Activated gamma-delta T cell treated with Interleukin-2 at 50 U/mL for 16 hours (primary cell): ENCODE data around the gene ANXA4.
A peak's percentile ranks its signal among the peaks of the same experiment; 100 is the strongest.

ENCODE experiments used
- DNase-seq: peaks from one replicate; pipeline ENCODE4 v3.0.0-alpha.2; 2020

The ANXA4 gene

DNA sequence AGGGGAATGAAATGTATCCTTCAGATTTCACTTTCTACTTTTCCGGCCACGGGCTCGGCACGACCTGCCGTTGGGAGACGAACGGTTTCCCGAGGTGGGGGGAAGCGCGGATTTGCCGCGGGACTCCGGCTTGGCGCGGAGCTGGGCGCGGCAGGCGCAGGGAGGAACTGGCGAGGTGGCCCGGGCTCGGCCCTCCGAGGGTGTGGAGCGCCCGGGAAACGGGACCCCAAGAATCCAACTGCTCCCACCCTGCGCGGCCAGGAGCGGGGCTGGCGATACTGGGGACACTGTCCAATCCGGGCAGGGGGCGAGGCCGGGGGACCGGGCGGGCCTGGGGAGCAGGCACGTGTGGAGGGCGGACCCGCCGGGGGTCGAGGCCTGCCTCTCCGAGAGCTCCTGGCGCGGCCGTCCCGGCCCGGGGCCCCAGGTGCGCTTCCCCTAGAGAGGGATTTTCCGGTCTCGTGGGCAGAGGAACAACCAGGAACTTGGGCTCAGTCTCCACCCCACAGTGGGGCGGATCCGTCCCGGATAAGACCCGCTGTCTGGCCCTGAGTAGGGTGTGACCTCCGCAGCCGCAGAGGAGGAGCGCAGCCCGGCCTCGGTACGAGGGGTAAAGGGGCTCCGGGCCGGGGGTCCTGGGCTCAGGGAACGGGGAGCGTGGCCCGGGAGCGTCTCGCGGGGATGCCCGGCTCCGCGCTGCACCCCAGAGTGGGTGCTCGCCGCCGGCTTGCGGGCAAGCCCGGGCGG is at the start of gene ANXA4:
ANXA4 (plus strand) TSS at position 560 of the 747 bp plus-strand sequence. CDS start 39,432 bp downstream, outside the sequence.
- peak; percentile 47 for DNase-seq

DNA sequence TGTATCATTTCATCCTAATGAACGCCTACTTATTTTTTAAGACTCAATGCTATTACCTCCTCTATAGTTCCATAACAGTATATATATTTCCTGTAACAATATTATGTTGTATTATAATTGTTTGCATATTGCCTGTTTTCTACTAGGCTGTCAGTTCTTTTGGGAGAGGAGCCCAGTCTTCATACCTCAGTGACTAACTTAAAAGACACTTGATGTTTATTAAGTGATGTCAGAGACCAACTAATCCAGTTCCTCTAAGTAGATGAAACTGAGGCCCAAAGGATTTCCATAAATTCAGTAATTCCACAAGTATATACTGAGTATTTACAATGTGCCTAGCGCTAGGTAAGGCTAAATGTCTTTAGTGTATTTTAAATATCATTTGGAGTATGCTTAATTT is 49.5 kb upstream of the ANXA4 start:
- no peak for DNase-seq

DNA sequence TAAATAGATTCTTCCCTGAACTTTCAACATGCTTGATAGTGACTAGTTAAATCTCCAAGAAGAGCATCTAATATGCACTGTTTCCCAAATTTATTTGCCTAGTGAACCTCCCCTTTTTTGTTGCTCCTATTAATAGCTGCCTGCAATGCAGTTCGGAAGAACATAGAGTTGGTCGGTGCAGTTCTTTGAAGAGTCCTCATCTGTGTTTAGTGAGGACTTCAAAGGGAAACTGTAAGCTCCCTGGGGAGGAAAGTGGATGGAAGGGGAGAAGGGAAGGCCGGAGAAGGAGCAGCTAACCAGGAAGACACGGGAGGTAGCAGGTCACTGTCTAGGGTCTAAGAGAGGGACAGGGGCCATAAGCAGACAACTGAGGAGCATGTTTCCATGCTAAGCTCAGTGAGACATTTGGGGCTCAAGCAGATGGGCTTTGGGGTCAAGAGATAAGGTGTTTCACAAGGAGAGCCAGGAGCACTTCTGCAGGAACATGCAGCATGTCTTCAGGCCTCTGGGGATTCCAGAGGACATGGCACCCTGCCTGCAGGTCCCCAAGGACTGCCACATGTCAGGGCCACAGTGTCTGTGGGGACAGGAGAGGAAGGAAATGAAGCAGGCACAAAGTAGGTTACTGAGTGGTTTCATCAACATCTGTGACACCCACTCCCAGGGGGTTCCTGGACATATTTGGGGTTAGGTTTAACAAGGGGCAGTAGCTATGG is 48.7 kb upstream of the ANXA4 start:
- DNase-seq = peak; percentile 37

DNA sequence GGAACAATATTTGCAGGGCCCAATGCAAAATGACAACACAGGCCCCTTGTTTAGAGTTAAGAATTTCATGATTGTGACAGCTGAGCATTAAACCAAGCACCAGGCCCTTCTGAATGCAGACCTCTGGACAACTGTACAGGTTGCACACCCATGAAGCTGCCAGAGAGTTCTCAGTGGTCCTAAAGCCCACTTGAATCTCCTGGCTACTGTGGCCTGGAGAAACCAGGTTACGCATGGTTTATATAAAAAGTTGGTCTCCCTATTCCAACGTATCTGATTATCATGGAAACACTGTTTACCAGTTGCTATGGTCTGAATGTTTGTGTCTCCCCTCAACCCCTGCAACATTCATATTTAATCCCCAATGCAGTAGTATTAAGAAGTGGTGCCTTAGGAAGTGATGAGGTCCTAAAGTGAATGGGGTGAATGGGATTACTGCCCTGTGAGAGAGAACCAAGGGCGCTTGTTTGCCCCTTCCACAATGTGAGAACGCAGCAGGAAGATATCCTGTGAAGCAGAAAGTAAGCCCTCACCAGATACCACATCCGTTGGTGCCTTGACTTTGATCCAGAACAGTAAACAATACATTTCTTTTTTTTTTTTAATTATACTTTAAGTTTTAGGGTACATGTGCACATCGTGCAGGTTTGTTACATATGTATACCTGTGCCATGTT is 48.0 kb upstream of the ANXA4 start:
- DNase-seq = peak; percentile 56

DNA sequence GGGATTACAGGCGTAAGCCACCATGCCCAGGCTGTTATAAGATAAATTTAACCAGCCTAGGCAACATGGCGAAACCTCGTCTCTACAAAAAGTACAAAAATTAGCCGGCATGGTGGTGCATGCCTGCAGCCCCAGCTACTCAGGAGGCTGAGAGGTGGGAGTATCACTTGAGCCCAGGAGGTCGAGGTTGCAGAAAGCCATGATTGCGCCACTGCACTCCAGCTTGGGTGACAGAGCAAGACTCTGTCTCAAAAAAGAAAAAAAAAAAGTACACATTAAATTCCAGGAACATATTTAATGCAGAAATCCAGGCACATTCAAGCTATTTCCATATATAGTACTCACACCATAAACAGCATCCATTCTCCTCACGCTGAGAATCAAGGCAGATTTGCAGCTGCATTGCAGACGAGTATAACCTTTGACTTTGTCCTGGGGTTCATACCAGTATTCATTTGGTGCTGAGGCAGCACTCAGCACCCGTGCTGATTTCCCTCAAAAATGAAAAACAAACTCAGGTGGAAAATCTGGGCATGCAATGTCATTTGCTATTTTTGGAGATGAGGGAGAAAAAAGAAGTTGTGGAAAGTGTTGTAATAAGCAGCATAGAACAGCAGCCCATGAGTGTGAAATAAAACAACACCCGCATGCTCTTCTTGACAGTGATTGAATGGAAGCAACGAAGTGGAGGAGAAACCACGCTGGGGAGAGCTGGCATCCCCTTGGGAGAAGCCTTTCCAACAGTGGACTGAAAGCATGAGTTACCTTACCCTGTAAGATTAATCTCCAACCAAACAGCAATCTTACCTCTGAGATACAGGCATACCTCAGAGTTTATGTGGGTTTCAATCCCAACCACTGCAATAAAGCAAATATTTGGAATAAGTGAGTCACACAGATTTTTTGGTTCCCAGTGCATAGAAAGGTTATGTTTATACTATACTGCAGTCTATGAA is 46.8 kb upstream of the ANXA4 start:
- no peak for DNase-seq

DNA sequence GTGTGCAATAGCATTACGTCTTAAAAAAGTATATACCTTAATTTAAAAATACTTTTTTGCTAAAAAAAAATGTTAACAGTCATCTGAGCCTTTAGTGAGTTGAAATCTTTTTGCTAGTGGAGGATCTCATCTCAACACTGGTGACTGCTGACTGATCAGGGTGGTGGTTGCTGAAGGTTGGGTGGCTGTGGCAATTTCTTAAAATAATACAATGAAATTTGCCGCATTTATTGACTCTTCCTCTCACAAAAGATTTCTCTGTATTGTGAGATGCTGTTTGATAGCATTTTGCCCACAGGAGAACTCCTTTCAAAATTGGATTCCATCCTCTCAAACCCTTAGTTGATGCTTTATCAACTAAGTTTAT is 46.1 kb upstream of the ANXA4 start:
- DNase-seq = no peak

DNA sequence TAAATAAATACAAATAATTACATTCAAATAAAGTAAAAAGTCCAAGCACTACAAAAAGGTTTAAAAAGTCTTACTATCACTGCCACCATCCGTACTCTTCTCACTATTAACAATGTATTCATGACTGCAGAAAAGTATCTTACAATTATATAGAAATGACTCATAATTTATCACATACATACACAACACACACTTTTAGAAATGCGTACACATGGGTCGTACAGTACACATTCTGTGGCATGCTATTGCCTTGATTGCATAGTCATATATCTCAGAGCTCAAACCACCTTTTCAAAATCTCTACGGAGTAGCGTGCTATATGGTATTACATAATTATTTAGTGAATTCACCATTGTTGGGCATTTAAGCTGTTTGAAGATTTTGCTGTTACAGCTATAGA is 41.6 kb upstream of the ANXA4 start:
- DNase-seq = no peak

DNA sequence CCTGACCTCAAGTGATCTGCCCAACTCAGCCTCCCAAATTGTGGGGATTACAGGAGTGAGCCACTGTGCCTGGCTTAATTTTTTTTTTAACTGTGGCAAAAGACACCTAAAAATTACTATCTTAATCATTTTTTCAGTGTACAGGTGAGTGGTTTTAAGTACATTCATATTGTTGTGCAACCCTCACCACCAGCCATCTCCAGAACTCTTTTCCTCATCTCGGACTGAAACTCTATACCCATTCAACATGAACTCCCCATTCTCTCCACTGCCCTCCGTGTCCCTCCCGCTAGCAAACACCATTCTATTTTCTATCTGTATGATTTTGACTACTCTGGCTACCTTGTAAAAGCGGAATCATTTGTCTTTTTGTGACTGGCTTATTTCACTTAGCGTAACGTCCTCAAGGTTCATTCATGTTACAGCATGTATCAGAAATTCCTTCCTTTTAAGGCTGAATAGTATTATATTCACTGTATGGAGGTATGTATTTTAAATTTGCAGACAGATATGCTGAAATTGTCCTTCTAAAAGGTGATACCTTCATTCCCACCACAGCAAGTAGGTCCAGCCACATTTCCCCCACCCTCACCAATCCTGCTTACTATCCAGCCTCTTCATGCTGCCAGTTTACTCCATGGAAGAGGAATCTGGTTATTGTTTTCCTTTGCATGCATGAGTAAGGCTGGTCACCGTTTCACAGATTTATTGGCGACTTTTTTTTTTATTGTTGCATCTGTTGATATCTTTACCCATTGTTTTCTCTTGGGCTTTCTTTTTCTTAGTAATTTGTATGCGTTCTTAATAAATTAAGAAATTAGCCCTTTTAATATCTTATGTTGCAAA is 40.6 kb upstream of the ANXA4 start:
- no peak for DNase-seq

DNA sequence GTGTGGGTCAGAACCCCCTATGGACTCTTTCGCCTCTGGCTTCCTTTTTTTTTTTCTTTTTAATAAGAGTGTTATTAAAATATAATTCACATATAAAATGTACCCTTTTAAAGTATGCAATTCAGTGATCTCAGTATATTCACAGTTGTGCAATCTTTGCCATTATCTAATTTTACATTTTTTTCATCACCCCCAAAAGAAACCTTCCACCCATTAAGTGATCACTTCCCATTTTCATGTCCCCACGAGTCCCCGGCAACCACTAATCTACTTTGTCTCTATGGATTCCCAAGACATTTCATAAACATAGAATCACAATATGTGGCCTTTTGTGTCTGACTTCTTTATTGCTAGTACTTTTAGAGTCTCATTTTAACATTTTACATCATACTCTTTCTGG is 38.7 kb upstream of the ANXA4 start:
- DNase-seq = no peak

DNA sequence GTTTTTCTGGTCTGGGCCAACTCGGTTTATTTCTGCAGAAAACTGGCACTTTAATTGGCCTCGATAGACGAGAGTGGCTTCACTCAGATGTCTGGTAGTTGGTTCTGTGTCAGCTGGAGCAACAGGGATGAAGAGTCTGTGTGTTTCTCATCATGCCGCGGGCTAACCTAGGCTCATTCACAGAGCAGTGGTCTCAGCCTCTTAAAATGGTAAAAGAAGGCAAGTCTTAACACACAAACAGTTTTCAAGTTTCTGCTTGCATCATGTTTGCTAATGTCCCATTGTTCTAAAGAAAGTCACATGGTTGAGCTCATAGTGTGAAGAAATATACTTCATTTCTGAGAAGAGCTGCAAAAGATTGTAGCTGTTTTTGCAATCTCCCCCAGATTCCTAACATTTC is 37.5 kb upstream of the ANXA4 start:
- DNase-seq = no peak

DNA sequence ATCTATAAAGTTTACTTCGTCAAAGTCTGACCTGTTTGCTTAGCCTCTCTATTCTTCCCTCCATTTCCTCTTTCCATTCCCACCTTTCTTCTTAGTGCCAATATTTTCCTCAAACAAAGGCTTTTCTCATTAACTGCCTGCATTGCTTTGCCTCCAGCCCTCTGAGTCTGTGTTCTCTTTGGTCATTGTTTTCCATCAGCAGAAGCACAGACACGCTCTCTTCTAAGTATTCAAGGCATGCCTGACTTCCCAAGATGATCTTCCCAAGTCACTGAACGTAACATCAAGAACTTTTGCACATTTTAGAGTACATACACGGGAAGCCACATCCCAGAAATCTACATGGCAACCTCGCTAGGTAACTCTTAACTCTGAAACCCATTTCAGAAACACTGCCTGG is 32.6 kb upstream of the ANXA4 start:
- no peak for DNase-seq

DNA sequence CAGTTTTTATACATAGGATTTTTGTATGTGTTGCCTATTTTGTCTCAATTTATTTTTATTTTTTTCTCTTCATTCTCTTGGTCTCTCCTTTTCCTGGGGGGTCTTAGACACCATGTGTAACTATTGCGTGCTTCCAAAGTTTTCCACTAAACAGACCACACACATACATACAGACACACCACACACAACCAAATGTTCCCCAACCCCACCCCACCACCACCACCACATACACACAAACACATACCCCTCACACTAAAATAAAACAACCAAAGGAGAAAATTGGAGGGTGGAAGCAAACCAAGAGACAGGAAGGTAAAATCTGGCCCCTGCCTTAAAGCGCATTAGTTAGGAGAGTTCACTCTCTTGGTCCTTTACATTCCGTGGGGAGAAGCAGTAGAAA is 30.0 kb upstream of the ANXA4 start:
- DNase-seq = no peak

DNA sequence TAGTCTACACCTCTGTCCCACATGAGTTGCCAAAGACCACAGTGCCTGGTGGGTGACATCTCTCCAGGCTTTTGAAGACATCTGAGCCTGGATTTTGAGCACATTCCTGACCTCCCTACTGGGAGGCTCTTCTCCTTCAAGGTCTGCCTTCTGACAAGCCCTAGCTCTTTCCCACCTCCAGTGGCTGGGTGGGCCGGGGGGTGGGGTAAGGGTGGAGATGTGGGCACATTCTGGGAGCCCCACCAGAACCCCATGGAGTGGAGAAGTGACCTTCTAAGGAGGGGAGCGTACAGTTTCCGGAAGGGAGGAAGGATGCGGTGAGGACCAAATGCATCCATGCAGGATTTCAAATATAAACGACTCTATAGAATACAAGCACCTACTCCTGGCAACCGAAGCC is 27.9 kb upstream of the ANXA4 start:
- no peak for DNase-seq

DNA sequence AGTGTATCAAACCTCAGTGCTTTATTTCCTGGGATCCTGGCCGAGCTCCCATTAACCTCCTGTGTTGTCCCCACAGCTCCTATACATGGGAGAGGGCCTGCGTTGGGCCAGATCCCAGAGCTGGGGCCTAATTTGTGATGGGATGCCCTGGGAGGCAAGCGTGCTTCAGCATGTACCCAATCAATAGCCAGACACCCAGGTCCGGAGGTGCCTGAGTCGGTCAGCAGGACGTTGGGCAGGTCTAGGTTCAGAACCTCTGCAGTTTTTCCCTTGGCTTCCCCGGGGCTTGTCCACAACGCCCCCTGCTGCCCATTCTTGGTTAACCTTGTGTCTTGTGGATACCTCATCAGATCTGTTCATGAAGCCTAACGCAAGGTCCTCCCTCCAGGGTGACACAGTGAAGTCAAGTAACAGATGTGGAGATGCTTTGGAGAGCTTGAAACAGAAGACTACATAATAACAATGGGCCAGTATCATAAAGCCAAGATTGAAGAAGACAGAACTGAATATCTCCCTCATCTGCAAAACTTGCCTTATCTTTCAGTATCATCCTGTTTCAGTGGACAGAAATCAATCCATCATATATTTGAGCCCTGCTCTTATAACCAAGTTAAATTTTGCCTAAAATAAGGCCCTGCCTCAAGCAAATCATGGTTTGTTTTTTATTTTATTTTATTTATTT is 27.3 kb upstream of the ANXA4 start:
- peak; percentile 90 for DNase-seq

DNA sequence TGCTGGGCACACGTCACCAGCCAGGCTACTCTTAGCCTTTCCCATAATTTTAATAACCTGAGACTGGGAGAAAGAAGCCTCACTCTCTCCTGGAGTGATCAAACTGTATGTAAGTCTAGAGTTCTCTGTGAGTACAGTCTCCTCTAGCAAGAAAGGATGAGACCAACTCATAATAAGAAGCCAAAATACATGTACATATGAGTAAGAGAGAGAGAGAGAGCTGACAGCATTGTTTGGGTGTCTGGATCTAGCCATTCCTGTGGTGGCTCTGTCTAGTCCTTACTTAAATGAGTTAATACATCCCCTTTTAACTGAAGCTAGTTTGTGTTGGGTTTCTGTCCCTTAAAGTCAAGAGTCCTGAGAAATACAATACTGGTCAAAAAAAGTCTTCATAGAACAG is 26.0 kb upstream of the ANXA4 start:
- DNase-seq = no peak

DNA sequence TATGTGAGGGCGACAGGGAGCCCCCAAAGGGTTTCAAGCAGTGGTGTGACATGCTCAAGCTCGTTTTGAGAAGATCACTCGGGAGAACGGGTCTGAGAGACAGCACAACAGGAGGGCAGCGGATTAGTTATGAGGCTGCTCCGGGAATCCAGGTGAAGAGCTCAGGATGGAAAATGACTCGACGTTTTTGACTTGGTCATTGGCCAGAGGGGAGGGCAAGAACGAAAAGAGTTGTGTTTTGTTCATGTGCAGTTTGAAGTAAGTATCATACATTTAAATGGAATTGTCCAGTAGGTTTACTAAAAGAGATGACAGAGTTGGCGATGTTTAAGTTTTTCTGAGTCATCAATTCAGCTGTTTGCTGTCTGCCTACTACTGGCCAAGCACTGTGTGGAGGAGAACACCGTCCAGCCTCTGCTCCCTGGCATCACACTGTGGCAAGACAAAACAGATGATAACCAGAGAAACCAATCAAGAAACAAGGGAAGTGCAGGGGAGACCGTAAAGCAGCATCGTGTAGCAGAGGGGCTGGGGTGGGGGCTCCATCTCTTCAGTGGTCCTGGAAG is 25.3 kb upstream of the ANXA4 start:
- no peak for DNase-seq

DNA sequence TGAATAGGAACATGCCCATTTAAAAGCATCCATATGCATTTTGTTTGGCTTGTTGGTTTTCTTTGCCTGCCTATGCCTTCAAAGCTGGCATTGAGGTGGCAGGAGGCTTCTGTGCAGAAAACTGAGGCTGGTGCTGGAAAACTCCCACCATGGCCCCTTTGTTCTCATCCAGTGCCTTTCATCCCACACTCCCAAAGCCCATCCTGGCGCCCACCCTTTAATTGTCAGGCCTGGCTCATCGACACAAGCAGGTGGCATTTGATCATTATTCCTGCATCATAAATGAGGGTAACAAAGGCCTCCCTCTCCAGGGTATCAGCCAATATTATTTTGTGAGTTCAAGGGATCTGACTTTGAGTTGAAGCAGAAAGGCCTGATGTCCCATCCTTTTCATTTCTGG is 24.7 kb upstream of the ANXA4 start:
- DNase-seq = no peak

DNA sequence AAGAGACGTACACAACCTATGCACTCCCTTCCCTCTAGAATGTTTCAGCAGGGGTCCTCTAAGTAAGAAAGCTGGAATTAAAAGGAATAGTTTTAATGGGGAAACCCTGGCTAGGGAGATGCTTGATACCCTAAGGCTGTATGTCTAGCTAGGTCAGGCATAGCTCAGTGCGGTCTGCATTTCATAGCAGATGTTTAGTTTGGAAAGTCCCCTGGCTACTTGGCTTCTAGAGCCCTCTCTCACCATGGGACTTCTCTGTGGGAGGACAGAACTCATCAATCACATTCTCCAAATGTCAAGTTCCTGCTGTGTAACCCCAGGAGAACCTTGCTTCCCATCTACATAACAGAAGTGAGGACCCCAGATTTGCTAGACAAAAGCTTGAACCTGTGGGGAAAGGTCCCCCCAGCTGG is 24.1 kb upstream of the ANXA4 start:
- DNase-seq = no peak

DNA sequence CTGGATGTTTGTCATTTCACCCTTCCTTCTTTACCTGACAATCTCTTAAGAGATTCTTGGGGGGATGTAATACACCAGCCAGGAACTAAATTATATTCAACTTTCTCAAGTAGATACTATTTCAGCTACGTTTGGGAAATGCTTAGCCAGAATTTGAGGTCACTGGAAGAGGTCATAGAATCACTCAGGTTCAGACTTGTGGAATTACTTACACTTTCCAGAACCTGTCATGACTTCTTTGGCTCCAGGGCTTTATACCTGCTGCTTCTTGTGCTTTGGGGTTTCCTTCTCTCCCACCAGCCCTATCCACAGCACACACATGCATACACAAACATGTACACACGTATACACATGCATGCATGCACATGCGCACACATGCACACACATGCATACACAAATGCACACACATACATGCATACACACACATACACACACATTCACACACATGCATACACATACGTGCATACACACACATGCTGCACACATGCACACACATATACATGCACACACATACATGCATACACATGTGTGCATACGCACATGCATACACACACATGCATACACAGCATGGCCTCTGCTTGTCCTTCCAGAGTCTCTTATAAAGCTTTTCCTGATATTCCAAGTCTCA is 23.5 kb upstream of the ANXA4 start:
- no peak for DNase-seq

DNA sequence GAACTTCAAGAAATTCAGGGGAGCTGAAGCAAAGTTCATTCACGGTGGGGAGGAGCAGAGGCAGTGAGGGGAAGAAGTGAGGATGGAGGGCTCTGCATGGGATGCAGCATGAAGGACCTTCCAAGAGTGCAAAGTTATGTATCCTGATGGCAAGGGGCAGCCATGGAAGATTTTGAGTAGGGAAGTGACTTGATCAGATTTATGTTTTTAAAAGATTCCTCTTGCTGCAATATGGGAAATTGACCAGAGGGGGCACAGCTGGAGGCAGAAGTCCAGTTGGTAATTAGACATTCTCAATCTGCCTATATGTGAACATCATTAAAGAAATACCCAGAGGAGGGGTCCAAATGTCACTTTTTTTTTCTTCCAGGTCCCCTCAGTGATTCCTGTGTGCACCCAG is 21.5 kb upstream of the ANXA4 start:
- no peak for DNase-seq

DNA sequence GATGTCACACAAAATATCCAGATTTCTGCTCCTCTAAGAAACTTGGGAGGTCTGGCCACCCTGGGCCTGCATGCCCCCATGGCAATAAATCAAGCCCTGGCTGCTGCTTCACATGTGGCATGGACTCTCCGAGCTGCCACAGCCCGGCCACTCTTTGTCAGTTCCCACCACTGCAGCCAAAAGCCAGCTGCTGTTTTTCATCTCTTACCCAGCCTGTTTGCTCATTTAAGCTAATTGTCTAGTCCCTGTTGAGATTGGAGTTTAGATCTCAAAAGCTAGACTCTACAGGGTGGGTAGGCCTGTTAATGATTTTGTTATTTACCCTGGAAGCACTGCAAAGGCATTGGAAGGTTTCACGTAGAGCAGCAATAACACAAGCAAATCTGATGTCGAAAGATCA is 20.9 kb upstream of the ANXA4 start:
- no peak for DNase-seq
